GF-D8 (cell line): ENCODE data around the gene ACSL5.
A peak's percentile ranks its signal among the peaks of the same experiment; 100 is the strongest.
"Not testable (repeated sequence)": the region's sequence is repeated elsewhere in the genome, so short reads cannot be mapped to it uniquely, and the experiment has no call there.

Experiments used
- DNase-seq: peaks from one replicate; lab custom pipeline; 2025; lab: John Stamatoyannopoulos, UW

The ACSL5 gene

GRCh38 chr10:112375721-112376395 lies 1.9 kb downstream of the ACSL5 start:
- DNase-seq, result peak; percentile 66

GRCh38 chr10:112376396-112376790 lies 2.5 kb downstream of the ACSL5 start:
- no peak for DNase-seq

- not testable (repeated sequence) for DNase-seq
Measured at GRCh38 chr10:112377116-112377515, 3.2 kb downstream of the ACSL5 start.

- DNase-seq, result no peak
Measured at GRCh38 chr10:112379635-112380296, 5.8 kb downstream of the ACSL5 start.

GRCh38 chr10:112382515-112383235 lies 8.8 kb downstream of the ACSL5 start:
- no peak for DNase-seq

GRCh38 chr10:112383325-112383724 lies 9.4 kb downstream of the ACSL5 start:
- no peak for DNase-seq

- no peak for DNase-seq
Measured at GRCh38 chr10:112384141-112384540, 10.2 kb downstream of the ACSL5 start.

GRCh38 chr10:112385201-112385600 lies 11.3 kb downstream of the ACSL5 start:
- DNase-seq, result no peak

GRCh38 chr10:112388056-112388455 lies 14.1 kb downstream of the ACSL5 start:
- DNase-seq, result not testable (repeated sequence)

GRCh38 chr10:112388548-112388947 lies 14.6 kb downstream of the ACSL5 start:
- no peak for DNase-seq

- peak; percentile 45 for DNase-seq
Measured at GRCh38 chr10:112389271-112389822, 15.4 kb downstream of the ACSL5 start.

- no peak for DNase-seq
Measured at GRCh38 chr10:112390125-112390703, 16.3 kb downstream of the ACSL5 start.

GRCh38 chr10:112393341-112393740 lies 19.4 kb downstream of the ACSL5 start:
- no peak for DNase-seq

- DNase-seq, result no peak
Measured at GRCh38 chr10:112393827-112394226, 19.9 kb downstream of the ACSL5 start.

GRCh38 chr10:112394475-112394875 lies 20.6 kb downstream of the ACSL5 start:
- DNase-seq, result no peak

- no peak for DNase-seq
Measured at GRCh38 chr10:112395809-112396530, 22.1 kb downstream of the ACSL5 start.

- no peak for DNase-seq
Measured at GRCh38 chr10:112397592-112397991, 23.7 kb downstream of the ACSL5 start.

GRCh38 chr10:112402917-112403316 lies 29.0 kb downstream of the ACSL5 start:
- no peak for DNase-seq

GRCh38 chr10:112404617-112405016 lies 30.7 kb downstream of the ACSL5 start:
- DNase-seq, result no peak

- not testable (repeated sequence) for DNase-seq
Measured at GRCh38 chr10:112406806-112407205, 32.9 kb downstream of the ACSL5 start.

GRCh38 chr10:112407696-112408095 lies 33.8 kb downstream of the ACSL5 start:
- DNase-seq, result no peak

GRCh38 chr10:112409299-112409698 lies 35.4 kb downstream of the ACSL5 start:
- DNase-seq, result no peak
